Left renal pelvis (tissue), 4 donors: ENCODE results near the gene LRRC57. TPM values are rescaled to one million over a fixed set of nuclear protein-coding genes. Genes with fewer than 3 reads are reported as not detected.
"Not testable (repeated sequence)": the region's sequence is repeated elsewhere in the genome, so short reads cannot be mapped to it uniquely, and the experiment has no call there.

Source experiments
- DNase-seq, 4 donors: peaks; one replicate each; pipeline ENCODE4 v3.0.0-alpha.2; 2013; ENCODE audit warnings: low read depth in 4 of 4, low spot score in 3 of 4
- polyA plus RNA-seq, 4 donors: library from polyadenylated mRNA; unstranded; fragments of 120-200 nt; gene quantifications; one replicate each; pipeline ENCODE4 v1.2.1, GENCODE V29; 2013; ENCODE audit not compliant: insufficient read length in 4 of 4

LRRC57 gene
- polyA plus RNA-seq, result 10 to 100 TPM; 20.8 to 23.0 (median 22.0) TPM

DNA sequence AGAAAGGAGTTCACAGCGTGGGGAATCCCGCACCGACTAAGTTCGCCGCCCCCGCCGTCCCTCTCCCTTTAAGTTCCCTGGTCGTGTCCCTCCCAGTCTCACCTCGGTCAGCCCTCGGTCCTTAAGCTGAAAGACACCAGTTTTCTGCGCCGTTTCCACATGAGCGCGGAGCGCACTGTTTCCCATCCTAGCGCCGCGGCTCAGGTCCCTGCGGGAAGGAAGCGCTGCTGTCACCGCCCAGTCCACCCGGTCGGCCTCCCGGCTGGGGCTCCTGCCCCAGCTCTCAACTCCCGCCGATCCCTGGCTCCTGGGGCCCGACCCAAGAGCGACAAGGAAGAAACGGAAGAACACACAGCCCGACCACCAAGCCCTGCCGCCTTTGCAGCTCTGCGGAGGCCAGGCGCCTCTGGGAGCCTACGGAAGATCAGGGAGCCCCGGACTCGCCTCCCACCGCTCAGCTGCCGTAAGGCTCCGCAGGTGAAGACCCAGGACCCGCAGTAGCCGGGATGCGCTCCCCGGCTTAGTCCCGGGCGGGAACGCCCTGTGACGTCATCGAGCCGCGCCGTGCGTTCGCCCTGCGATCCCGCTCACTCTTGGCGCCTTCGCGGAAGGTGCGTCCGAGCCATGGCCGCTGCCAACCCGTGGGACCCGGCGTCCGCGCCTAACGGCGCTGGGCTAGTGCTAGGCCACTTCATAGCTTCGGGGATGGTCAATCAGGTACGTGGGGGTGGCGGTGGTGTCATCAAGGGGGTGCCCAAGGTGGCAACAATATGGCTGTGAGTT lies at the start of gene LRRC57, which contains the start of gene HAUS2:
TSS of gene LRRC57 (minus strand) at position 545 of the 783 bp plus-strand sequence. CDS start at position 186, 359 bp downstream.
TSS of gene HAUS2 (plus strand) at position 590 of the 783 bp plus-strand sequence. CDS start at position 625, 35 bp downstream.
- DNase-seq, result peak; percentile 68 to 78 (median 78)

DNA sequence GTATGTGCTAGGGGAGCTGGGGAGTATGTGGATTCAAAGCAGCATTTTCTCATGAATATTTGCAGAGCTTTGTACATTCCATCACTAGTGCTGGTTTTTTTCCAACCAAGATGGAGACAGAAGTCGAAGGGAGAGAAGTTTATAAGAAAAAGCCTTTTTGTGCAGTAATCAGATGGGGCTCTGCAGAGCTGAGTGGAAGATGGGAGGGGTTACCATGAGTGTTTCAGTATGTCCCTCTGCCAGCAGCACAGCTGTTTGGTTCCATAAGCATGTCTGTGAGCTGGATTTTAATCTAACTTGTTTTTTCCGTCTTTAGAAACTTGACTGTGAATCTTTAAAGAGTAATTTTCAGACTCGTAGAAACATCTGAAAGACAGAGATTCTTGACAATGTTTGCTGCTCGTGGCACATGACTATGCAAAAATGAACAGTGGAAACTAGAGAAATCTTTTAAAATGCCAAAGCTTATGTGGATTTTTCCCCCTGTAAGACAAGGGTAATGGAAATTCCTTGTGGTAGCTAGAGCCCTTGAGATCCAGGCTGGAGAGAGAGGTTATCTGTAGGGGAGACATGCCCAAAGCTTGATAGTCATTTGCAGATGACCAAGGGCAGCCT lies 47.1 kb upstream of the LRRC57 start:
- no peak for DNase-seq

- DNase-seq, result no peak
Observed at GRCh38 chr15:42594095-42594494, 45.5 kb upstream of the LRRC57 start.

- no peak for DNase-seq
Observed at GRCh38 chr15:42593143-42593542, 44.5 kb upstream of the LRRC57 start.

GRCh38 chr15:42592716-42593115 lies 44.1 kb upstream of the LRRC57 start:
- no peak for DNase-seq

DNA sequence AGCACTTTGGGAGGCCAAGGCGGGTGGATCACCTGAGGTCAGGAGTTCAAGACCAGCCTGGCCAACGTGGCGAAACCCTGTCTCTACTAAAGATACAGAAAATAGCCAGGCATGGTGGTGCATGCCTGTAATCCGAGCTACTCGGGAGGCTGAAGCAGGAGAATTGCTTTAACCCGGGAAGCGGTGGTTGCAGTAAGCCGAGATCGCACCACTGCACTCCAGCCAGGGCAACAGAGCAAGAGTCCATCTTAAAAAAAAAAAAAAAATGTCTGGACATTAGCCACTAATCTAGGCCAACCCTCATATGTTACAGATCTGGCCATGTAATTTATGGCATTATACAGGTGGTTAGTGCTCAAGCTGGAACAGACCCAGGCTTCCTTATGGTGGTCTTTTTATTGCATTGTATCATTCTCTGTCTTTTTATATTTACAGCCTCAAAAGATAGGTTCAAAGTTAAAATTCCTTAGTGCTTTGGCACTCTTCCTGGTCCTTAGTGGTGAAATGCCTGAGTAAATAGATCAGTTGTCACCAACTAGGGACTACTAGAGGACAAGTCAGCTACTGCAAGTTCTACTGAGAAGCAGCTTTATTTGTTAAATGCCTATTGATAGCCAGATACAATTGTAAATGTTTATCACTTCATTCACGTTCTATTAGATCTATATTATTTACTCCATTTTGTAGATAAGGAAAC lies 42.8 kb upstream of the LRRC57 start:
- no peak for DNase-seq

- DNase-seq, result no peak
Observed at GRCh38 chr15:42590619-42591237, 42.1 kb upstream of the LRRC57 start.

DNA sequence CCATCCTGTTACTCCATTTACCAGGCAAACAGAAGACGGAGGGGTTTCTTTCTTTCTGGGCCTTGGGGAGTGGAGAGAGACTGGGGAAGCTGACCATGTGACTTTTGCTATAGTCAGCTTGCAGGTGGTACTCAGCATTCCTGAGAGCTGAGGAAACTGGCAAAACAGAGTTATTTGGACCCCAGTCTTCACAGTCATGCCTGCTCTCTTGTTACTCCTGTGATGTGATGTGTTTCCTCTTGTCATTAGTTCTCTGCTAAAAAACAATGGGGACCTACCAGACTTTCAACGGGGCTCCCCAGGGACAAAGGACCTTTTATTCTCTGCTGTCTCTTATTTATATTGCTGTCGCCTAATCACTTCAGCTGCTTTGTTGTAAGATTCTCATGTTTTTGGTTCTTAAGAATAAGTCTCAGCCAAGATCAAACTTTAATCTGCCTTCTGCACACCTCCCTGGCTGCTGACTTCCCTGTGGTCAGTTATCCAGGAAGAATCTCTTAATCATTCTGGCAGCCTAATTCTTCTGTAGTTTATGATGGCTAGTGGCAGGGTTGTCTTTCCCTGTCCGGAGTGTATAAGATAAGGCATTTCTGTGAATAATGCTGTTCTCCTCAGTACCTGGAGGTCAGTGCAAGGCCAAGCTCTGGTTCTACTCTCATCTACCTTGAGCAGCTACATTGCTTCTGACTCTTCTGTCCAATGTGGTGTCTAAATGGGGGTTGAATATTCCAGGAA lies 35.6 kb upstream of the LRRC57 start:
- DNase-seq, result no peak

- DNase-seq, result no peak
Observed at GRCh38 chr15:42582569-42583375, 34.2 kb upstream of the LRRC57 start.

DNA sequence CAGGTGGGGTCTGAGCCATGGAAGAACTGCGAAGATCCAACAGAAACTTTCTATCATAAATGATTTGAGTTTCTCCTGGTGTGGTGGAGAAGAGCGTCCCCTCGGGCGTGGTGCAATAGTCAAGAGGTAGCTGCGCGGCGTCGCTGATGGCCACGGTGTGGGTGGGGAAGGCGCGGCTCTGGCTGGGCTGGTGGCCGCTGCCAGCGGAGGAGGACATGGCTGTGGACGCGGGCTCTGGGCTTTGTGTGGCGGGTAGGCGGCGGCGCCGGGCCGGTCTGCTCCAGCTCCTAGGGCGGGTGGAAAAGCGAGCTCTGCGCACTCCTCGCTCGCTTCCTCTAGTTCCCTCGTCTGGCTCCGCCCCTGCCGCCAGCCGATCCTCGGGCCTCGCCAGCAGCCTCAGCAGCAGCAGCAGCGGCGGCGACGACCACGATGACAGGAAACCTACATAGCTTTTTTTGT lies 32.7 kb upstream of the LRRC57 start:
- DNase-seq, result peak; percentile 60 to 74 (median 64)

- DNase-seq, result no peak
Observed at GRCh38 chr15:42578984-42579537, 30.5 kb upstream of the LRRC57 start.

- DNase-seq, result no peak
Observed at GRCh38 chr15:42577514-42578031, 29.0 kb upstream of the LRRC57 start.

- no peak for DNase-seq
Observed at GRCh38 chr15:42576776-42577175, 28.2 kb upstream of the LRRC57 start.

DNA sequence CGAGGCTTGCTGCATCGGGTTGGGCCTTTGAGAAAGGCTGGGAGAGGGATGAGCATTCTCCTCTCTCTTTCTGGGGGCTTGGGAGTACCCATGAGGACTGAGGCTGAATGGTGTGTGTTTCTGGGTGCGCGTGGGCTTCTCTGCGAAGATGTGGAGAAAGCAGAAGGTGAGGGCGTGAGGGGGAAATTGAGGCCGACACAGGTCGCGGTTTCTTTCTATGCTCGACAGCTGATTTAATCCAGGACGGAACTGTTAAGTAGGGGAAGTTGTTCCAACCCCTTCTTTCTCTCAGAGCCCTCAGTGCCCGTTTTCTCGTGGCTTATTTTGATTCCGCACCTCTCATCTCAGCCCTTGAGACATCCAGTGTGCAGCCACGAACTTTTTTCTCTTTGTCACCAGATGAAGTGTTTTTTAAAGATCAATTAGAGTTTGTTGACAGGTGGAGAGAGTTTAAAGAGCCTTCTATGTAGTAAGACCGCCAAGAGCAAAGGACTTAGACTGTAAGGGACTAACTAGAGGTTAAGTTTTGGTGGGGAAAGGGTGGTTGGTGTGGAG lies 27.5 kb upstream of the LRRC57 start:
- DNase-seq, result no peak

GRCh38 chr15:42575188-42576039 lies 26.8 kb upstream of the LRRC57 start, which contains the start of gene STARD9:
Gene STARD9, plus strand, starts transcription at chr15:42575606. Its CDS starts 110 bp downstream, at chr15:42575716.
- DNase-seq, result peak; percentile 92 to 95 (median 92)

GRCh38 chr15:42558739-42559138 lies 10.1 kb upstream of the LRRC57 start:
- no peak for DNase-seq

DNA sequence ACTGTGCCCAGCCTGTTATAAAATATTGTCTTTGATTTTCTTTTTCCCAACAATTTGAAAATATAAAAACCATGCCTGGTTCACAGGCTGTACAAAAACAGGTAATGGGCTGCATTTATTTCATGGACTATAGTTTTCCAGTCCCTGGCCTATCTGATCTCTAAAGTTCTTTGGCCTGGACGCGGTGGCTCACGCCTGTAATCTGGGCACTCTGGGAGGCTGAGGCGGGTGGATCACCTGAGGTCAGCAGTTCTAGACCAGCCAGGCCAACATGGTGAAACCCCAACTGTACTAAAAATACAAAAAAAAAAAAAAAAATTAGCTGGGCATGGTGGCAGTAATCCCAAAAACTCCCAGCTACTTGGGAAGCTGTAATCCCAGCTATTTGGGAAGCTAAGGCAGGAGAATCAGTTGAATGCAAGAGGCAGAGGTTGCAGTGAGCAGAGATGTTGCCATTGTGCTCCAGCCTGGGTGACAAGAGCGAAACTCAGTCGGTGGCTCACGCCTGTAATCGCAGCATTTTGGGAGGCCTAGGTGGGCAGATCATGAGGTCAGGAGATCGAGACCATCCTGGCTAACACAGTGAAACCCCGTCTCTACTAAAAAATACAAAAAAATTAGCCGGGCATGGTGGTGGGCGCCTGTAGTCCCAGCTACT lies 8.1 kb upstream of the LRRC57 start:
- DNase-seq, result not testable (repeated sequence)
